Kidney (tissue), 14 donors: ENCODE data around the gene SULT1C4. TPM values are rescaled to one million over a fixed set of nuclear protein-coding genes. Genes with fewer than 3 reads are reported as not detected.
A peak's percentile ranks its signal among the peaks of the same experiment; 100 is the strongest.

ENCODE experiments used
- DNase-seq, 5 donors: peaks; one replicate each; pipeline ENCODE4 v3.0.0-alpha.2; 2013 to 2020
- FAIRE-seq: peaks from 2 replicates; lab custom pipeline; 2012; peaks lifted over from hg19 to GRCh38; lab: Jason Lieb, UNC
- H3K27ac ChIP-seq, 2 donors: one replicate each; pipeline ENCODE4 v1.7.0; 2013; ENCODE audit warnings: low read depth in 2 of 2, low read length in 2 of 2, inconsistent platforms in 1 of 2
- H3K27me3 ChIP-seq: one replicate; pipeline ENCODE4 v1.7.1; 2013; ENCODE audit warnings: low read length, inconsistent platforms; ENCODE audit not compliant: control insufficient read depth, insufficient read depth
- H3K36me3 ChIP-seq, 3 donors: one replicate each; pipeline versions ENCODE4 v1.7.0 to v1.7.1; 2013; ENCODE audit warnings: low read length in 3 of 3, control low read depth in 1 of 3, inconsistent platforms in 1 of 3; ENCODE audit not compliant: insufficient read depth in 3 of 3, control insufficient read depth in 2 of 3
- H3K4me1 ChIP-seq, 3 donors: one replicate each; pipeline versions ENCODE4 v1.7.0 to v1.7.1; 2013; ENCODE audit warnings: low read length in 3 of 3, inconsistent platforms in 1 of 3, low read depth in 1 of 3; ENCODE audit not compliant: control insufficient read depth in 2 of 3, insufficient read depth in 2 of 3
- H3K4me3 ChIP-seq, 3 donors: one replicate each; pipeline versions ENCODE4 v1.7.0 to v1.8.1; 2013; ENCODE audit warnings: low read length in 3 of 3, control low read depth in 1 of 3, inconsistent platforms in 1 of 3
- H3K9ac ChIP-seq, 3 donors: one replicate each; pipeline versions ENCODE4 v1.7.0 to v1.7.1; 2013; ENCODE audit warnings: low read length in 3 of 3, control low read depth in 1 of 3, inconsistent platforms in 1 of 3
- H3K9me3 ChIP-seq, 3 donors: one replicate each; pipeline versions ENCODE4 v1.7.0 to v1.7.1; 2013; ENCODE audit warnings: low read length in 3 of 3, control low read depth in 1 of 3, inconsistent platforms in 1 of 3; ENCODE audit not compliant: control insufficient read depth in 2 of 3, insufficient read depth in 1 of 3
- CTCF ChIP-seq: IDR thresholded peaks from 3 replicates; pipeline ENCODE4 v1.5.1; 2012; ENCODE audit warnings: mild to moderate bottlenecking, moderate library complexity, borderline replicate concordance; ENCODE audit not compliant: insufficient read depth; ENCODE audit errors: extremely low read depth
- intact Hi-C: fragments of 100-400 bp; cut with DNase I; formaldehyde crosslinking; loops from one replicate; pipeline ENCODE4 v1.11.1; 2022
- polyA plus RNA-seq: library from polyadenylated mRNA; stranded (reverse); fragments of 350-450 nt; fragmentation: Illumina TruSeq; extraction: RNeasy Lipid Tissue Mini Kit (QIAGEN cat#74804); gene quantifications from one replicate; pipeline ENCODE4 v1.2.3, GENCODE V29; 2014; ENCODE audit warnings: low read depth, low replicate concordance; ENCODE audit not compliant: insufficient read depth
- total RNA-seq: library from RNA; stranded (reverse); fragmentation: NEBNext Ultra II Directional; extraction: Animal tissue kit (Norgen Biotek cat#: 25700); gene quantifications from one replicate; pipeline ENCODE4 v1.2.1, GENCODE V29; 2021
- donor health status: control.
- donor health status: control.
- donor health status: control.
- donor health status: control.
- donor health status: control.
- donor health status: DM: yes; HTN: yes; CAD: no.
- donor health status: Normal renal cell carcinoma (clear cell type).

The SULT1C4 gene
- total and polyA plus RNA-seq, 2 donors from 2014 or later = 7.1 to 24.7 TPM

GRCh38 chr2:108414945-108415344, 37.2 kb downstream of the SULT1C4 start:
- H3K9me3 ChIP-seq = no peaks in the 10 kb centered on the region
- FAIRE-seq (no peak), DNase-seq (no peak)
- H3K27ac ChIP-seq = no peak overlapping the region
- H3K9ac ChIP-seq = no peak overlapping the region
- H3K27me3 ChIP-seq = no peaks in the 10 kb centered on the region
- no peak overlapping the region for H3K4me3 ChIP-seq
- intact Hi-C loops = no loop called here
- TF ChIP-seq CTCF = no peak
- H3K4me1 ChIP-seq = no peaks in the 10 kb centered on the region
- H3K36me3 ChIP-seq = no peaks in the 10 kb centered on the region

GRCh38 chr2:108417254-108417653, 39.5 kb downstream of the SULT1C4 start:
- no peaks in the 10 kb centered on the region for H3K27me3 ChIP-seq
- no peaks in the 10 kb centered on the region for H3K36me3 ChIP-seq
- H3K4me3 ChIP-seq = no peak overlapping the region
- TF ChIP-seq CTCF = peak; percentile 26
- H3K27ac ChIP-seq = no peak overlapping the region
- FAIRE-seq (no peak), DNase-seq (no peak)
- no peaks in the 10 kb centered on the region for H3K4me1 ChIP-seq
- no peaks in the 10 kb centered on the region for H3K9me3 ChIP-seq
- intact Hi-C loops = no loop called here
- no peak overlapping the region for H3K9ac ChIP-seq

GRCh38 chr2:108418416-108418815, 40.7 kb downstream of the SULT1C4 start:
- no peak overlapping the region for H3K4me3 ChIP-seq
- no peaks in the 10 kb centered on the region for H3K9me3 ChIP-seq
- no peaks in the 10 kb centered on the region for H3K36me3 ChIP-seq
- no peak for TF ChIP-seq CTCF
- no peaks in the 10 kb centered on the region for H3K27me3 ChIP-seq
- FAIRE-seq (no peak), DNase-seq (no peak)
- no peaks in the 10 kb centered on the region for H3K4me1 ChIP-seq
- no peak overlapping the region for H3K9ac ChIP-seq
- intact Hi-C loops = no loop called here
- no peak overlapping the region for H3K27ac ChIP-seq

GRCh38 chr2:108423067-108423466, 45.3 kb downstream of the SULT1C4 start:
- Histone ChIP-seq H3K4me3 (no peak overlapping the region), H3K27me3 (no peaks in the 10 kb centered on the region), H3K4me1 (no peaks in the 10 kb centered on the region), H3K9ac (no peak overlapping the region), H3K27ac (no peak overlapping the region), H3K9me3 (no peaks in the 10 kb centered on the region), H3K36me3 (no peaks in the 10 kb centered on the region)
- FAIRE-seq (no peak), DNase-seq (no peak)
- no peak for TF ChIP-seq CTCF
- intact Hi-C loops = no loop called here
